Endothelial cell (in vitro differentiated cells): ENCODE data around the gene EPHB1. TPM values are rescaled to one million over a fixed set of nuclear protein-coding genes. Genes with fewer than 3 reads are reported as not detected.
"Not testable (repeated sequence)": the region's sequence is repeated elsewhere in the genome, so short reads cannot be mapped to it uniquely, and the experiment has no call there.

ENCODE experiments used
- DNase-seq: peaks from one replicate; pipeline ENCODE4 v3.0.0; 2021; ENCODE audit warnings: low spot score
- H3K27ac Mint-ChIP-seq: one replicate; pipeline ENCODE4 v1.8.0; 2021; ENCODE audit warnings: mixed read lengths, inconsistent platforms; ENCODE audit not compliant: unreplicated experiment
- H3K27me3 Mint-ChIP-seq: one replicate; pipeline ENCODE4 v1.8.0; 2021; ENCODE audit warnings: mild to moderate bottlenecking, moderate library complexity, mixed read lengths, inconsistent platforms; ENCODE audit not compliant: unreplicated experiment
- H3K36me3 Mint-ChIP-seq: one replicate; pipeline ENCODE4 v1.8.0; 2021; ENCODE audit warnings: mild to moderate bottlenecking, low read depth, mixed read lengths, inconsistent platforms; ENCODE audit not compliant: unreplicated experiment
- H3K4me1 Mint-ChIP-seq: one replicate; pipeline ENCODE4 v1.8.0; 2021; ENCODE audit warnings: mild to moderate bottlenecking, mixed read lengths, inconsistent platforms; ENCODE audit not compliant: unreplicated experiment
- H3K4me3 Mint-ChIP-seq: one replicate; pipeline ENCODE4 v1.8.0; 2021; ENCODE audit warnings: mild to moderate bottlenecking, mixed read lengths, inconsistent platforms; ENCODE audit not compliant: unreplicated experiment
- H3K9me3 Mint-ChIP-seq: one replicate; pipeline ENCODE4 v1.8.0; 2021; ENCODE audit warnings: mixed read lengths, inconsistent platforms; ENCODE audit not compliant: unreplicated experiment
- CTCF ChIP-seq: fragments of 200-600 bp; sonication (generic); IDR thresholded peaks from one replicate; pipeline ENCODE4 v1.5.0; 2021; ENCODE audit warnings: antibody characterized with exemption; ENCODE audit not compliant: unreplicated experiment
- total RNA-seq: library from RNA; stranded (reverse); fragmentation: NEBNext Ultra II Directional; extraction: Animal tissue kit (Norgen Biotek cat#: 25700); gene quantifications from one replicate; pipeline ENCODE4 v1.2.1, GENCODE V29; 2021; ENCODE audit not compliant: unreplicated experiment

Gene EPHB1
- total RNA-seq, 1 donor from 2014 or later: 5.7 TPM

DNA sequence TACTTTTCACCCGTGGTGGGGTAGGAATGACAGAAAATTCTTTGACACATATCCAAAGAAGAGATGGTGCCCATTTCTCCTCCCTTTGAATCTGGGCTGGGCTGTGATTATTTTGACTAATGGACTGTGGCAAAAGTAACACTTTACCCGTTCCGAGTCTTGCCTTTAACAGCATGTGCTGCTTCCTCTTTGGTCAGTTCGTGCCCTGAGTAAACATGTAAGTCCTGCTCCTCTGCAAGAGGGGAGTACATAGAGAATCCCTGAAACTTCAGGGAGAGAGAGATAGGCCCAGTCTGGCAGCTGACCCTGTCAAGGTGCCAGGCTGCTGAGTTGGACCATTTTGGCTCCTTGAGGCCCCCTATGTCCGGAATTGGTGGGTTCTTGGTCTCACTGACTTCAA lies 243.1 kb downstream of the EPHB1 start:
- H3K36me3 Mint-ChIP-seq: no peaks in the 10 kb centered on the region
- H3K27ac Mint-ChIP-seq: no peak overlapping the region
- no peak for DNase-seq
- H3K4me3 Mint-ChIP-seq: no peak overlapping the region
- TF ChIP-seq CTCF: no peak
- H3K9me3 Mint-ChIP-seq: no peaks in the 10 kb centered on the region
- peaks cover 6% of the 10 kb centered on the region for H3K4me1 Mint-ChIP-seq
- no peaks in the 10 kb centered on the region for H3K27me3 Mint-ChIP-seq

- H3K4me3 Mint-ChIP-seq, H3K27me3 Mint-ChIP-seq, H3K27ac Mint-ChIP-seq, H3K4me1 Mint-ChIP-seq, H3K9me3 Mint-ChIP-seq, H3K36me3 Mint-ChIP-seq, DNase-seq: not testable (repeated sequence)
These were observed 244.5 kb downstream of the EPHB1 start for GRCh38 chr3:135039536-135039935.

DNA sequence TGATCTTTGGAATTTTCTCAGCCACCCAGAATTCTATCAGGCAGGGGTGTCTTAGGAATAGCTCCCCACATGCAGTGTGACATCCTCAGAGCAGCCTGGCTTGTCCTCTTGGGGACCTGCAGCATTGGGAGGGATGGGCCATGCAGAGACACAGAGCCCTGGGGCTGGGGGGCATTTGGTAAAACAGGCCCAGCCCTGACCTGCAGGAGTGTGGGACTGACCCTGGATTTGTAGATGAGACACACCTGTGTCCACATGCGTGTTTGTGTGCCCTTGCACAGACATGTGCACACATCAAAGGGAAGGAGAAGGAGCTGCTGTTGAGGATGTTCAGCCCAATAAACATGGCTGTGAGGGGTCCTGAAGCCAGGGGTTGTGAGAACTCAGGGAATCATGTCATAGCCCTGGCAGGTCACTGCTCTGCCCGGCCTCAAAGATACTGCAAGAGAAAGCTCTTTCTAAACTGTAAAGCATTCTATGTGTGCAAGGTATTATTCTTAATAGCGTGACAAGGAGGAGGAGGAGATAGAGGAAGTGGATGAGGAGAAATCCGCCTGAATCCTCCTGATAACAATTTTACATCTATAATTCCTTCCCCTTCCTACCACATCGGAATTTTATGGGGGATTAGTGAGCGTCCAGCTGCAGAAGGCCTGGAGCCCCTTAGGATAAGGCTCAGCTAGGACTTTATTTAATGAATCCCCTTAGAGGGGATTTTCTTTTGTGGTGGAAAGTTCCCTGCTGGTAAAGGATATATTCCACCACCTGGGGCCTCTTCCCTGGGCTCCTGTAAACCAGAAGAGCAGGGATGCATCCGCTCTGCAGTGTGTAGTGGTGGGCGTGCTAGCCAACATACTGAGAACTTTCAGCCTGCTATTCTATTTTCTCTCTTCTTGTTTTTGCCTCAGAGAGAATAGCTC lies 245.5 kb downstream of the EPHB1 start:
- no peaks in the 10 kb centered on the region for H3K9me3 Mint-ChIP-seq
- no peak overlapping the region for H3K27ac Mint-ChIP-seq
- no peak for TF ChIP-seq CTCF
- no peak overlapping the region for H3K4me3 Mint-ChIP-seq
- H3K27me3 Mint-ChIP-seq: no peaks in the 10 kb centered on the region
- peaks cover 6% of the 10 kb centered on the region for H3K4me1 Mint-ChIP-seq
- DNase-seq: no peak
- no peaks in the 10 kb centered on the region for H3K36me3 Mint-ChIP-seq

DNA sequence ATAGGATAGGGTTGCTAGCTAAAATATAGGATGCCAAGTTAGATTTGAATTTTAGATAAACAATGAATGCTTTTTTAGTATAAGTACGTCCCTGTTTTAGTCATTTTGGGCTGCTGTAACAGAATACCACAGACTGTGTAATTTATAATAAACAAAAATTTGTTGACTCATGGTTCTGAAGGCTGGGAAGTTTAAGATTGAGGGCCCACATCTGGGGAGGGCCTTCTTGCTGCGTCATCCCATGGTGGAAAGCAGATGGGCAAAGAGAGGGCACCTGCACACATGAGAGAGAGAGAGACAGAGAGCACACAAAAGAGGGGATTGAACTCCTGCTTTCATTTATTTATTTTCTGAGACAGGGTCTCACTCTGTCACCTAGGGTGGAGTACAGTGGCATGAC lies 246.5 kb downstream of the EPHB1 start:
- Mint-ChIP-seq H3K27me3 (no peaks in the 10 kb centered on the region), H3K27ac (no peak overlapping the region), H3K4me1 (peaks cover 6% of the 10 kb centered on the region), H3K4me3 (no peak overlapping the region), H3K9me3 (no peaks in the 10 kb centered on the region), H3K36me3 (no peaks in the 10 kb centered on the region)
- DNase-seq: no peak
- no peak for TF ChIP-seq CTCF

- Mint-ChIP-seq H3K4me3 (no peak overlapping the region), H3K4me1 (no peaks in the 10 kb centered on the region)
These were observed 252.0 kb downstream of the EPHB1 start for GRCh38 chr3:135047061-135047460.

More at GRCh38 chr3:135047061-135047460, 252.0 kb downstream of the EPHB1 start:
- Mint-ChIP-seq H3K9me3 (no peaks in the 10 kb centered on the region), H3K36me3 (no peaks in the 10 kb centered on the region), H3K27me3 (no peaks in the 10 kb centered on the region), H3K27ac (no peak overlapping the region)
- DNase-seq: no peak
- no peak for TF ChIP-seq CTCF
